Measurements from ENCODE around the gene GOLGA6D. TPM values are rescaled to one million over a fixed set of nuclear protein-coding genes. Genes with fewer than 3 reads are reported as not detected.

GOLGA6D gene
- total and polyA plus RNA-seq, 2 of the 4 experiments (the other 2 are of a cell fraction): not detected

DNA sequence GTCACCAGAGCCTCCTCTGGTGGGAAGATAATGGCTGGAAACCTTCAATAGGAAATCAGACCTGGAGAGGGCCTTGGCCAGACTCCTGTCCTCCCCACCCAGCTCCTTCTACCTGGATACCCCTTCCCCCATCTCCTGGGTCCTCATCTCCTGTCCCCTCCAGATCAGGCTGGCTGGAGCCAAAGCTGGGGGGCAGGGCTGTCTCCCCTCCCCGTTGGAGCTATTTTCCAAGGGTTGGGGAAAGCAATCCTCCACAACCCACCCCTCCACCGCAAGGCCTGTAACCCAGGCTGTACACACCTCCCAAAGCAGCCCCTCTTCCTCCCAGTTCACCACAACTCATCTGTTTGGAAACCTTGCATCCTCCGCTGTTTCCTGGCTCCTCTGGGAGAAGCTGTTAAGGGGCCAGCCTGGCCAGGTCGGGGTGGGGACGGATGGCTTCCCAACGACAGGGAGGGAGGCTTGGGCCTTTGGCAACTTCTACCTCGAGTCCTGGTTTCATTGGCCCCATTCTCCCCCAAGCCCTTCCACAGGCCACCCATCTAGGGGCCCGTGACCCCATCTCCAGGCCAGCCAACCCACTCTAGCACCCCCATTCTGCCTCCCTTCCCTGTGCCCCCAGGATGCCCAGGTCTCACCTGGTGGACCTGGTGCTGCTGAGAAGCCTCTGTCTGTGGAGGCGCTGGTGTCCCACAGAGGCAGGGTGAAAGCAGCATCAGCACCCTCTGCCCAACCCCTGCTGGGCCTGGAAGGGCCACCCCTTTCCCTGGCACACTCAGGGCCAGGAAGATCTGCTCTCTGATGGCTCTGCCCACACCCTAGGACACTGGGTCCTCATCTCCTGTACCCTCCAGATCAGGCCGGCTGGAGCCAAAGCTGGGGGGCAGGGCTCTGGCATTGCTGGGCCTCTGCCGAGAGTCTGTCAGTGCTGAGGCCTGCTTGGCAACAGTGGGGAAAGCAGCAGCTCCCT is 46.6 kb upstream of the GOLGA6D start:
- H3K27ac ChIP-seq (ENCODE audit: insufficient read depth, low read length): no peak overlapping the region
- H3K56ac ChIP-seq (ENCODE audit: extremely low read depth, insufficient read depth, low read length): no peak overlapping the region
- H3K4me2 ChIP-seq (ENCODE audit: low read depth, low read length): no peak overlapping the region
- H3K14ac ChIP-seq (replicated peaks; ENCODE audit: low read depth, low read length): no peak overlapping the region
- H3K18ac ChIP-seq (ENCODE audit: low read depth, low read length): no peak overlapping the region
- H3K79me1 ChIP-seq (ENCODE audit: low read depth in 1 of 2, low read length in 2 of 2): no peaks in the 10 kb centered on the region
- H2AK9ac ChIP-seq (replicated peaks; ENCODE audit: low read depth, low read length, poor library complexity): no peak overlapping the region
- CTCF ChIA-PET: no interaction called here
- dilution Hi-C loops (cut with HindIII; ENCODE audit: low sequenced_read_pairs, unreplicated experiment): no loop called here
- no peak overlapping the region for H3K4ac ChIP-seq (ENCODE audit: low read depth, low read length)
- ATAC-seq (ENCODE audit: low read depth): no peak
- no peaks in the 10 kb centered on the region for H3K9me1 ChIP-seq (ENCODE audit: insufficient read depth, low read length)
- no peak overlapping the region for H3K4me3 ChIP-seq (ENCODE audit: insufficient read depth, low read depth, low read length)
- H2BK15ac ChIP-seq (ENCODE audit: low read depth, low read length): no peak overlapping the region
- no TSS peak for BruUV-seq (replicated peaks)
- intact Hi-C loops (cut with micrococcal nuclease): no loop called here
- no peak overlapping the region for H2BK5ac ChIP-seq (ENCODE audit: low read depth, low read length, poor library complexity, severe bottlenecking)
- peaks cover 77% of the 10 kb centered on the region for H3K27me3 ChIP-seq (ENCODE audit: control insufficient read depth, insufficient read depth, low read length)
- H3K9ac ChIP-seq (ENCODE audit: low read depth, low read length): no peak overlapping the region
- no peaks in the 10 kb centered on the region for H3K9me3 ChIP-seq (ENCODE audit: control insufficient read depth, insufficient read depth, low read length)
- no peak overlapping the region for H3K23ac ChIP-seq (ENCODE audit: low read depth, low read length)
- no peaks in the 10 kb centered on the region for H4K20me1 ChIP-seq (ENCODE audit: insufficient read depth, low read length)
- in situ Hi-C loops (cut with MboI; ENCODE audit: low sequenced_read_pairs): no loop called here
- H2AFZ ChIP-seq (replicated peaks; ENCODE audit: low read length, poor library complexity): no peak overlapping the region
- H3K4me1 ChIP-seq (ENCODE audit: control insufficient read depth, insufficient read depth, low read length): no peaks in the 10 kb centered on the region
- POLR2A ChIA-PET (ENCODE audit: unreplicated experiment): no interaction called here
- no peak overlapping the region for H2BK120ac ChIP-seq (ENCODE audit: low read depth, low read length)
- no peak overlapping the region for H2BK20ac ChIP-seq (ENCODE audit: low read depth, low read length)
- H2AK5ac ChIP-seq (ENCODE audit: low read depth, low read length): no peak overlapping the region
- H3K36me3 ChIP-seq (ENCODE audit: control insufficient read depth, insufficient read depth, low read length): no peaks in the 10 kb centered on the region
- no peak overlapping the region for H4K91ac ChIP-seq (ENCODE audit: insufficient read depth, low read depth, low read length)
- no peak overlapping the region for H4K8ac ChIP-seq (ENCODE audit: low read depth in 2 of 2, low read length in 2 of 2)
- WGBS, 2 experiments (ENCODE audit: extremely low coverage in 2 of 2, insufficient read length in 1 of 2): 40% methylated on average over 4 of the region's 11 CpGs; no CpG with 5 or more reads in 1 of the 2 experiments
- DNase-seq: no peak
- no peak overlapping the region for H4K5ac ChIP-seq (ENCODE audit: low read depth, low read length)
- no peak for TF ChIP-seq NFE2L2 (IDR thresholded peaks at IDR 0.05; ENCODE audit: low read depth, low read length)
- no peak for TF ChIP-seq SMC3 (IDR thresholded peaks at IDR 0.05; ENCODE audit: low read depth, low read length)
- TF ChIP-seq, protein P1, sequence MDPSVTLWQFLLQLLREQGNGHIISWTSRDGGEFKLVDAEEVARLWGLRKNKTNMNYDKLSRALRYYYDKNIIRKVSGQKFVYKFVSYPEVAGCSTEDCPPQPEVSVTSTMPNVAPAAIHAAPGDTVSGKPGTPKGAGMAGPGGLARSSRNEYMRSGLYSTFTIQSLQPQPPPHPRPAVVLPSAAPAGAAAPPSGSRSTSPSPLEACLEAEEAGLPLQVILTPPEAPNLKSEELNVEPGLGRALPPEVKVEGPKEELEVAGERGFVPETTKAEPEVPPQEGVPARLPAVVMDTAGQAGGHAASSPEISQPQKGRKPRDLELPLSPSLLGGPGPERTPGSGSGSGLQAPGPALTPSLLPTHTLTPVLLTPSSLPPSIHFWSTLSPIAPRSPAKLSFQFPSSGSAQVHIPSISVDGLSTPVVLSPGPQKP (IDR thresholded peaks at IDR 0.05; ENCODE audit: borderline replicate concordance, low read depth, low read length): no peak
- TF ChIP-seq RFX5 (IDR thresholded peaks at IDR 0.05; ENCODE audit: low read depth, low read length): no peak
- no peak for TF ChIP-seq MXI1 (IDR thresholded peaks at IDR 0.05; ENCODE audit: borderline replicate concordance, low read depth, low read length)
- no peak for TF ChIP-seq RCOR1 (IDR thresholded peaks at IDR 0.05; ENCODE audit: insufficient replicate concordance, low read length)
- TF ChIP-seq, protein P2, sequence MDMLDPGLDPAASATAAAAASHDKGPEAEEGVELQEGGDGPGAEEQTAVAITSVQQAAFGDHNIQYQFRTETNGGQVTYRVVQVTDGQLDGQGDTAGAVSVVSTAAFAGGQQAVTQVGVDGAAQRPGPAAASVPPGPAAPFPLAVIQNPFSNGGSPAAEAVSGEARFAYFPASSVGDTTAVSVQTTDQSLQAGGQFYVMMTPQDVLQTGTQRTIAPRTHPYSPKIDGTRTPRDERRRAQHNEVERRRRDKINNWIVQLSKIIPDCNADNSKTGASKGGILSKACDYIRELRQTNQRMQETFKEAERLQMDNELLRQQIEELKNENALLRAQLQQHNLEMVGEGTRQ (IDR thresholded peaks at IDR 0.05; ENCODE audit: low read depth, low read length): no peak
- TF ChIP-seq BHLHE40 (IDR thresholded peaks at IDR 0.05; ENCODE audit: low read depth, low read length): no peak
- TF ChIP-seq POLR2A (IDR thresholded peaks at IDR 0.05; ENCODE audit: low read depth, low read length): no peak
- no peak for TF ChIP-seq MAZ (IDR thresholded peaks at IDR 0.05; ENCODE audit: borderline replicate concordance, low read depth, low read length)
- no peak for TF ChIP-seq CHD1 (IDR thresholded peaks at IDR 0.05; ENCODE audit: low read depth, low read length)
- no peak for TF ChIP-seq FOS (IDR thresholded peaks at IDR 0.05; ENCODE audit: low read depth, low read length)
- TF ChIP-seq CEBPB (IDR thresholded peaks at IDR 0.05; ENCODE audit: low read depth, low read length): no peak
- TF ChIP-seq, protein P3, sequence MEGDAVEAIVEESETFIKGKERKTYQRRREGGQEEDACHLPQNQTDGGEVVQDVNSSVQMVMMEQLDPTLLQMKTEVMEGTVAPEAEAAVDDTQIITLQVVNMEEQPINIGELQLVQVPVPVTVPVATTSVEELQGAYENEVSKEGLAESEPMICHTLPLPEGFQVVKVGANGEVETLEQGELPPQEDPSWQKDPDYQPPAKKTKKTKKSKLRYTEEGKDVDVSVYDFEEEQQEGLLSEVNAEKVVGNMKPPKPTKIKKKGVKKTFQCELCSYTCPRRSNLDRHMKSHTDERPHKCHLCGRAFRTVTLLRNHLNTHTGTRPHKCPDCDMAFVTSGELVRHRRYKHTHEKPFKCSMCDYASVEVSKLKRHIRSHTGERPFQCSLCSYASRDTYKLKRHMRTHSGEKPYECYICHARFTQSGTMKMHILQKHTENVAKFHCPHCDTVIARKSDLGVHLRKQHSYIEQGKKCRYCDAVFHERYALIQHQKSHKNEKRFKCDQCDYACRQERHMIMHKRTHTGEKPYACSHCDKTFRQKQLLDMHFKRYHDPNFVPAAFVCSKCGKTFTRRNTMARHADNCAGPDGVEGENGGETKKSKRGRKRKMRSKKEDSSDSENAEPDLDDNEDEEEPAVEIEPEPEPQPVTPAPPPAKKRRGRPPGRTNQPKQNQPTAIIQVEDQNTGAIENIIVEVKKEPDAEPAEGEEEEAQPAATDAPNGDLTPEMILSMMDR (conservative IDR thresholded peaks at IDR 0.05; ENCODE audit: low read depth, low read length): no peak
- no peak for TF ChIP-seq RAD21 (IDR thresholded peaks at IDR 0.05; ENCODE audit: low read length)
